NCI-H526 treated with DMSO at 0.1 percent for 48 hours (cell line): ENCODE data around the gene RCBTB2.
A peak's percentile ranks its signal among the peaks of the same experiment; 100 is the strongest.

Experiments
- DNase-seq: peaks from one replicate; lab custom pipeline; 2025; lab: John Stamatoyannopoulos, UW

RCBTB2 gene

DNA sequence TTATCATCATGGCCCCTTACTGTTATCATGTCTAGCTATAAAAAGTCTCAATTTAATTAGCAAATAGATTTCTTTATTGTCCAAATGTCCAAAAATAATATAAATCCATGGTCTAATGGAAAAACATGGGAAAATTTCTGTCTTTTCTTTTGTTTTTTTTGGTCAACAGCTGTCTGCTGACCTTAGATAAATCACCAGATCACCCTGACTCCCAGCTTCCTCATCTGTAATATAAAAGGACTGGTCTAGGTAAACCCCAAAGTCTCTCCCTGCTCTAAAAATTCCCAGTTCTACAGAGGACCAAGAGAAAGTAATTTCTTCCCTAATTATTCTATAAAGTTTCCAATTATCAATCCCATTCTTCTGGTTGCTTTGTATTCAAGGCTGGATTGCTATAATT lies 30.7 kb upstream of the RCBTB2 start:
- DNase-seq: no peak

DNA sequence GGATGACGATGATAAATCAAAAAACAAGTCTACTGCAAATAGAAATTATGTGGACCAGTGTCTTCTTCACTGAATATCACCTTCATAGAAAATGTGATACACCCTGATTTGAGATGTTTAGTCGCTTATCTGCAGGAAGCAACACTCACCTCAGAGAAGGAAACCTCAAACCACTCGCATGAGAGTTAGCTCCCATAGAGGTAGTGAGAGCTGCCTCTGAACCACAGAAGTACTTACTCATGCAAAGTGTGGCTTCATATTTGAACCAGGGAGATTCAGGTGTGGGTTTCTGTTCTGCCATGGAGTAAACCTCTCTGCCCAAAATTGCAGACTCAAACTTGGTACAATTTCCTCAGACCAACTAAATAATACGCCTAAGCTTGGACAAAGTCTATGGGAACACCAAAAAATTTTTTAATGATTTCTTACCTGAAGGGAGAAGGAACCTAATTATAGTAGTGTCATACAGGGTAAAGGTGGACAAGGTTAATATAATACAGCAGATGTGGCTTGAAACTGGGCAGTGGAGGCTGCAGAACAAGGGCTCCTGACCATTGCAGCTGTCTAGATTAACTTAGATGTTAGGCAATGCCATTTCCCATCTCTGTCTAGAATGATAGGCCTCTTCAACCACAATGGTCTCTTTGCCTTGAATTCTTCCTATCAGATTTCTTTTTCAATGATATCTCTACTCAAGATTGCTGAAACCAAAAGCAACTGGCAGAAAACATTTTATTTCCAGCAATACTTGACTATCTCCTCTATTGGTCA lies 29.6 kb upstream of the RCBTB2 start:
- no peak for DNase-seq

DNA sequence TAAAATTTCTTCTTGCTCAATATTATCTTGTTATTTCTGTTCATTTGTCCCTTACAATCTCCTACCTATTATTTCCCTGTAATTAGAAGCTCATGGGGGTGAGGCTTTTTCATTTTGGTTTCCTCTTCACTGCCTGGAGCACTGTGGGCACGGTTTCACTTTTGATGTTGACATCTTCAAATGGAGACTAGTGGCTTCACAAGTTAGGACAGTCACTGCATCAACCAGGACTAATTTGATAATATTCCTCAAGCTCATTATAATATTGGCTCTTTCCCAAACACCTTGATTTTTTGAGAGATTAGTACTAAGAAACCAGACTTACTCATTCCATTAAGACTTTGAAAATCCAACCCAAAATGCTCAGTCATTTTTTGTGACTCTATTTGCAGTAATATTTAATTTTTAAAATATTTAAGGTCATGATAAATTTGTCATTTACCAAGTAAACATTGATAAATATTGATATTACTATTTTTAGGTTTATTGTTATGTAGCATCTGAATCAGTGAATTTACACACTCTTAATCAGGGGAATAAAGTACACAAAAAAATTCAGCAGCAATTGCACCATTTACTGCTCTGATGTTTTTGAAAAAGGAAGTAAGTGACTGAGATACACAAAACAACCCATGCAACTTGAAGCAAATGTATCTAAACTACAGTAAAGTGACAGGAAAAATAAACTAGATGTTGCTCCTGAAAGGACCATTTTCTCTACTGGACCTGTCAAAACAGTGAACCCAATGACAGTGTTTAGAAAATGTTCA lies 28.8 kb upstream of the RCBTB2 start:
- no peak for DNase-seq

DNA sequence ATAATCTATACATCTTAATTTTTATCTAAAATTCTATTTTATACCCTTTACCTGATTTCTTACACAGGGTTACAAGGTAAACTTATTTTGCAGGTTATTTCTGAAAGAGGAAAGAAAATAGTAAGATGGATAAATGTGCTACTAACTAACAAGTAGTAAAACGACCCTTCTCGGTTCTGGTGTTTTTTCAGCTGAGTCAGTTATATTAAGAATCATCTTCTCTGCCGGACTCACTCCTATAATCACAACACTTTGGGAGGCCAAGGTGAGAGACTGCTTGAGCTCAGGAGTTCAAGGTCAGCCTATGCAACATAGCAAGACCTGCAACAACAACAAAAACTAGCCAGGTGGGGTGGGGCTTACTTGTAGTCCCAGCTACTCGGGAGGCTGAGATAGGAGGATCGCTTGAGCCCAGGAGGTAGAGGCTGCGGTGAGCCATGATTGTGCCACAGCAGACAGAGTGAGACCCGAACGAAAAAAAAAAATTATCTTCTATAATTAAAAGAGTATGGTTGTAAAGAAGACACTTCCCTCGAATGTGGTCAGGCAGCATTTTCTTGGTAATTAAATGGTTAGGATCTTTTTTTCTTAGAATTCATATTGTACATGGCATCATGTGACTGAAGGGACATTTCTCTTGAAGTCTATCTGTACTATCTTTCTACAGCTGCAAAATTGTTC lies 27.9 kb upstream of the RCBTB2 start:
- no peak for DNase-seq

DNA sequence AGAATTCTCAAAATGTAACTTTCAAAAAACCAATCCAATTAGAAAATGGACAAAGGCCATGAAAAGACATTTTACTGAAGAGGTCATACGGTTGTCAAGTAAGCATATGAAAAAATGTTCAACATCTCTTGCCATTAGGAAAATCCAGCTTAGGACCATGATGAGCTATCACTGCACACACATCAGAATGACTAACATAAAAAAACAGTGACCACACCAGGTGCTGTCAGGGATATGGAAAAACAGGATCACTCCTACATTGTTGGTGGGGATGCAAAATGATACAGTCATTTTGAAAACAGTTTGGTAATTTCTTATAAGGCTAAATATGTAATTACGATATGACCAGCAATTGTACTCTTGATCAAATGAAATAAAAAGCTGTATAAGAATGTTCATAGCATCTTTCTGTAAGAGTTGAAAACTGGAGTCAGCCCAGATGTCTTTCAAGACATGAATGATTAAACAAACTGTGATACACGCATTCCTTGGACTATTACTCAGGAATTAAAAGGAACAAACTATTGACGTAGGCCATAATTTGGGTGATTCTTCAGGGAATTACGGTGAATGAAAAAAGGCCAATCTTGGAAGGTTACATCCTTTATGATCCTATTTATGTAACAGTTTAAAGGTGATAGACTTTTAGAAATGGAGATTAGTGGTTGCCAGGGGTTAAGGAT lies 26.9 kb upstream of the RCBTB2 start:
- no peak for DNase-seq

DNA sequence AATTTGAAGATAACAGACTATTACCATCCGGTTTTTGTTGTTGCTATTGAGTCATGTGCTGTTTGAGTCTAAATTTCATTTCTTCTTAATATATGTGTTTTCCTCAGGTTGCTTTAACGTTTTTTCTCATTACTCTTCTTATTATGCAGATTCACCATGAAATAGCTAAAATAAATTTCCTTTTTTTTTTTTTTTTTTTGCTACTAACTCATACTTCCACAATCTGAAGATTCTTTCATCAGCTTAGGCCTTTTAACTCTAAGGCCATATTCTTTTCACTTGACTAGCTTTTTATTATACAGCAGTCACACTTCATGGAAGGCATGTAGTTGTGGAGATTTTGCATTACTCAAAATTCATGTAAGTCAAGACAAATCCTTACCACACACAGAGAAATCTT lies 23.9 kb upstream of the RCBTB2 start:
- DNase-seq: no peak

DNA sequence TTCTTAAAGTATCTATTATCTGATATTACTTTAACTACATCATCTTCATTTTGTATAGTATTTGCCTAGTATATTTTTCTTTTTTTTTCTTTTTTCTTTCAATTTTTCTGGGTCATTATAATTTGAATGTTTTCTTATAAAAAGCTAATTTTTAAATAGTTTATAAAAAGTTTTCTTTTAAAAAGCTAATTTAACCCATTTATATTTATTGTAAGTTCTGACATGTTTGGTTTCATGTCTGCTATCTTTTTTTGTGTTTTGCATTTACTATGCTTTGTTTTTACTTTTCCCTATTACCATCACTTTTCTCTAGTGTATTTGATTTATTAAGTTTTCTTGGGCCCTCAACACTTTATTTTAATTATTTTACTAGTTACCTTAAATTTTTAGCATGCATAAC lies 22.6 kb upstream of the RCBTB2 start:
- DNase-seq: no peak

DNA sequence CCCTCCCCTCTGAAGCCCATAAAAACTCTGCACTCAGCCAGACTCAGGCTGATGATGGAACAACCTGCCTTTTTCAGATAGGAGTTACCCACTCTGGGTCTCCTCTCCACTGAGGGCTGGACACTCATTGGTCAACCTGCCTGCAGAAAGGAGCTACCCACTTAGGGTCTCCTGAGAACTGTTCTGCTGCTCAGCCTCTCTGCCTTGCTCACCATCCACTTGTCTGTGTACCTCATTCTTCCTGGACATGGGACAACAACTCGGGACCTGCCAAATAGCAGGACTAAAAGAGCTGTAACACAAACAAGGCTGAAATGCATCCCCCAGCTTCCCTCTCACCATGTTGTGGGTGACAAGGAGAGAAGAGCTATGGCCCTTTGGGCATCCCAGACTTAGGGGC lies 18.4 kb upstream of the RCBTB2 start:
- DNase-seq: no peak

DNA sequence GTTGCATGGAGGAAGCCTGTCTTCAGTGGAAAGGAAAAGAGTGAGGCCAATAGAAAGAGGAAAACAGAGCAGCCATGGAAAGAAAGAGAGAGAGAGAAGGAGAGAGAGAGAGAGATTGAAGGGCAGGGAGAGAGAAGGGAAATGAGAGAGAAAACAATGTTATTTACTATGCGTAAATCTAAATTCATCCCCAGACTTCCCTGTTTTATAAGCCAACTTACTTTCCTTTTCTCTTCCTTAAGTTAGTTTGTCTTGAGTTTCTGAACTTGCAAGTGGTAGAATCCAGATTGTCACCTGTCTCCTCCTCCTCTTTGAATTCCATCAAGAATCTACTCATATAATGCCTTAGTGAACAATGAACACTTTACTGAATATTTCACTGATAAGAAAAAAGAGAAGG lies 16.8 kb upstream of the RCBTB2 start:
- DNase-seq: no peak

GRCh38 chr13:48547663-48548092 lies 14.8 kb upstream of the RCBTB2 start:
- no peak for DNase-seq

DNA sequence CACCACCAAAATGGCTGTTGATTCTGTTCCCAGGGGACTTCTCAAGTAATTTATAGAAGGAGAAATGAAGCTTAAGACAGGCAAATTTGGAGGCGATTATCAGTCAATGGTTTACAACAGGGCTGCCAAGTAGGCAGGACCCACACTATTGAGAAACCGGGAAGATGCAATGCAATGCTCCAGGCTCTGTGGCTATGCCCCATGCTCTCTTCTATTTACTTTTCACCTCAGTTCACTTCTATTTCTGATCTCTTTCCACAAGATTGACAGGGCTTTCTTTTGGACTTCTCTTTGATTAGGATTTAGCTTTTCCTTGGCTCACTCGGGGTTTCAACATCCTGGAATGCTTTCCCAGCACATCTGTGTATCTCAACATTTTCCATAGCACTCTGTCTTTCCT lies 12.7 kb upstream of the RCBTB2 start:
- DNase-seq: no peak

GRCh38 chr13:48542581-48543341 lies 9.9 kb upstream of the RCBTB2 start:
- peak; percentile 41 for DNase-seq

DNA sequence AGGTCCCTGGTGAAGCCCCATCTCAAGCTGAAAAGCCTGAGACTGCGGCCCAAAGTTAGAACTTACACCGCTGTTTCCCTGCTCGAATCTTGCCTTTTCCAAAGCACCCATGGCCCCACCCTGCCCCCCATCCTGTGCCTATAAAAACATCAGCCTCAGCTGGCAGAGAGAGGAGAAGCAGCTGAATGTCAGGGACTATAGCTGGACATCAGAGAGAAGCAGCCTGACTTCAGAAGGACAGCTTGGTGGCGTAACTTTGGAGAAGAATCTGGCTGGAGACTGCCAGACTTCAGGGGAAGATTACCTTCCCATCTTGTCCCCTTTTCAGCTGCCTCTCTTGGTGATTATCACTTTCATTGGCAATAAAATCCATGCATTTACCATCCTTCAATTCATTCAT lies 9.3 kb upstream of the RCBTB2 start:
- DNase-seq: no peak

DNA sequence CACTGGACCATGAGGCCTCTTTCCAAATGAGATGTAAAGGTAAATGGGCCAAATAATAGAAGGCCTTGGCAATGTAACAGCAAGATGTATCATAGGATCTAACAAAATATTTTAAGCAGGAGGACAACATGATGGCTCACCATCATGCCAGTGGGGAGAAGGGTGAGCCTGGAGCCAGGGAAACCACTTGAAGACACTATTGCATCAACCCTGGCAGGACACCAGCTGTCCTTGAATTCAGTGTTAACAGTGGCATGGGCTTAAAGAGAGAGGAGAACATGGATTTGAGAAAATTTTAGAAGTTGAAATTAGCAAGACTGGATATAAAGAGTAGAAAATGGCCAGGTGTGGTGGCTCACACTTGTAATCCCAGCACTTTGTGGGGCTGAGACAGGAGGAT lies 6.7 kb upstream of the RCBTB2 start:
- DNase-seq: no peak

GRCh38 chr13:48536621-48537250 lies 3.9 kb upstream of the RCBTB2 start:
- no peak for DNase-seq

DNA sequence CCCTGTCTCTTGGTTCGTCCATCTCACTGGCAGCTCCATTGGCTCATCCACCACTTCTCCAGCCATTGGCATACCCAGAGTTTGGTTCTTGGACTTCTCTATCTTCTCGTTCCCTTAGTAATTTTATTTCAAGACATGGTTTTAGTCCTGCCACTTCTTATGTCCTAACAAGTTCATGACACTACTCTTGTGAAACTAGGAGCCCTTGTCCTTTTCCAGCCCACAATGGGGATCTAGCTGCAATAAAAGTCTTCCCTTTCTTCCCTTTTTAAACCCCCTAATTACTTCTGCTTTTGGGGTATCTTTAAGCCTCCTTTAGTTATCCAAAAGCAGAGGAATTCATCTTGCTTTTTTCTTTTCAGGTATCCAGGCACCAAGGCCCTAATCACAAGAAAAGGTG lies 2.9 kb upstream of the RCBTB2 start:
- DNase-seq: no peak

GRCh38 chr13:48534911-48535501 lies 2.1 kb upstream of the RCBTB2 start:
- no peak for DNase-seq

GRCh38 chr13:48533961-48534600 lies 1.2 kb upstream of the RCBTB2 start:
- no peak for DNase-seq

GRCh38 chr13:48532256-48532505 lies 699 bp downstream of the RCBTB2 start:
- DNase-seq: no peak

DNA sequence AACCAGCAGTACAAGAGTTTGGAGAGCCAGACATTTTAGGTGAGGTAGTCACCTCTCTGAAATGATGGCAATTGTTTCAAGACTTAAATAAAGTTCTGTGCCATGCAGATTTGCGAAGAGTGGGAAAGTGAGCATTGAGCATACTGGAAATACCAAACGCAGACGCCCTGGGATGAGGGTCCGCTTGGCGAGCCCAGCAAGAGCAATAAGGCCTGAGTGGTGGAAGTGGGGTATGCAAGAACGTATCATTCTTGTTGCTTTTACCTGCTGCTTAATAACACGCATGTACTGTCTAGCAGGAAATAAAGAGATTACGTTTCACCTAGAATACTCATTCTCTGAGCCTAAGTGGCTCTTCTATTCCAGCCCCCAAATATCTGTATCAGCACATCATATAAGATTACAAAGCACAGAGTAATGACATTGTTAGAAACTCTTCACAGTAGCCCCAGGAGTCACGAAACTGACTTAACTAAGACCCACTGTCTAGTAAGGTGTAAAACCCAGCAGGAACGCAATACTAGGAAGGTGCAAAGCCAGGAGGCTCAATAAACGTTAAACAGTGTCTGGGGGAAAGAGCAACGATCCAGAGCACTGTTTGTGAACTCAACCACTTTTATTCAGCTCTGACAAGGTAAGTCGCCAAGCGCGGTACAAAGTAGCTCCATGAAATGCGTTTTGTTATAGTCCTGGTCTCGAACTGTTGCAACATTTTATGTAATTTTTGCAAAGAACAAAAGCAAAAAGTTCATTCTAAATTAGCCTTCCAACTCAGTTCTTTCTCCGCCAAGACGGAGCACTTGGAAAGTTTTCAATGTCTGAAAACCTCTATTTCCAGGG lies 1.2 kb downstream of the RCBTB2 start:
- peak; percentile 44 for DNase-seq
